ENCODE results near the gene GNL2.
"Not testable (repeated sequence)": the region's sequence is repeated elsewhere in the genome, so short reads cannot be mapped to it uniquely, and the experiment has no call there.

- TF ChIP-seq CTCF (IDR thresholded peaks at IDR 0.05; ENCODE audit: low read depth, low read length, poor library complexity, severe bottlenecking); EZH2phosphoT487 (IDR thresholded peaks at IDR 0.05; ENCODE audit: borderline replicate concordance, low read length): not testable (repeated sequence)
These were observed 65.8 kb downstream of the GNL2 start for GRCh38 chr1:37529888-37530287.

Data from DOHH2 (cell line).